ENCODE measurements around the gene FAM180B.

- TF ChIP-seq SMC3 (IDR thresholded peaks at IDR 0.05; ENCODE audit: low read depth, low read length) (no peak), RFX5 (IDR thresholded peaks at IDR 0.05; ENCODE audit: low read depth, low read length) (no peak), POLR2A (IDR thresholded peaks at IDR 0.05; ENCODE audit: low read depth, low read length) (no peak), CTCF (conservative IDR thresholded peaks at IDR 0.05; ENCODE audit: low read depth, low read length) (no peak), ELK1 (IDR thresholded peaks at IDR 0.05; ENCODE audit: borderline replicate concordance, low read depth, low read length) (no peak), FOS (IDR thresholded peaks at IDR 0.05; ENCODE audit: low read depth, low read length) (no peak), MAZ (IDR thresholded peaks at IDR 0.05; ENCODE audit: borderline replicate concordance, low read depth, low read length) (no peak), MXI1 (IDR thresholded peaks at IDR 0.05; ENCODE audit: borderline replicate concordance, low read depth, low read length) (no peak), NFE2L2 (IDR thresholded peaks at IDR 0.05; ENCODE audit: low read depth, low read length) (no peak), RAD21 (IDR thresholded peaks at IDR 0.05; ENCODE audit: low read length) (no peak), MAFK (IDR thresholded peaks at IDR 0.05; ENCODE audit: low read depth, low read length) (no peak), CEBPB (IDR thresholded peaks at IDR 0.05; ENCODE audit: low read depth, low read length) (no peak), USF2 (IDR thresholded peaks at IDR 0.05; ENCODE audit: low read depth, low read length) (no peak)
Measured at GRCh38 chr11:47595967-47596366, 9.5 kb downstream of the FAM180B start.
